BJ (cell line): ENCODE measurements around the gene TP73. TPM values are rescaled to one million over a fixed set of nuclear protein-coding genes. Genes with fewer than 3 reads are reported as not detected.

Experiments
- CTCF ChIA-PET: fragments of 350-600 bp; formaldehyde crosslinking; extraction: SDS; loops from one replicate; lab custom pipeline; 2021; ENCODE audit warnings: antibody characterized with exemption, inconsistent platforms; lab: Yijun Ruan, JAX
- POLR2A ChIA-PET: fragments of 300-600 bp; sonication (Branson Sonifier 250); formaldehyde crosslinking; extraction: SDS; loops from one replicate; lab custom pipeline; 2021; ENCODE audit warnings: antibody characterized with exemption; lab: Charles Lee
- DNase-seq: peaks from one replicate; pipeline ENCODE4 v3.0.0-alpha.2; 2011; ENCODE audit warnings: low read depth
- H3K27me3 ChIP-seq: 2 replicates; pipeline ENCODE4 v1.6.0; 2011; ENCODE audit warnings: low read length; ENCODE audit not compliant: control insufficient read depth, insufficient read depth
- H3K36me3 ChIP-seq: 2 replicates; pipeline ENCODE4 v1.5.1; 2011; ENCODE audit warnings: low read length; ENCODE audit not compliant: control insufficient read depth, insufficient read depth
- H3K4me3 ChIP-seq: 2 replicates; pipeline ENCODE4 v1.5.1; 2011; ENCODE audit warnings: low read depth, mild to moderate bottlenecking, control low read depth, low read length
- polyA plus RNA-seq: library from polyadenylated mRNA; depleted of rRNA; stranded (reverse); fragments of >200 nt; gene quantifications from 2 replicates; pipeline ENCODE4 v1.2.3, GENCODE V29; 2011
- TF ChIP-seq, protein P1 (sequence below): IDR thresholded peaks from 2 replicates; pipeline ENCODE4 v1.5.1; 2011; ENCODE audit warnings: low read depth, mild to moderate bottlenecking, control low read depth, inconsistent platforms, low read length, moderate library complexity; ENCODE audit not compliant: insufficient read depth

TP73 gene
- polyA plus RNA-seq, 1 experiment, result not detected

DNA sequence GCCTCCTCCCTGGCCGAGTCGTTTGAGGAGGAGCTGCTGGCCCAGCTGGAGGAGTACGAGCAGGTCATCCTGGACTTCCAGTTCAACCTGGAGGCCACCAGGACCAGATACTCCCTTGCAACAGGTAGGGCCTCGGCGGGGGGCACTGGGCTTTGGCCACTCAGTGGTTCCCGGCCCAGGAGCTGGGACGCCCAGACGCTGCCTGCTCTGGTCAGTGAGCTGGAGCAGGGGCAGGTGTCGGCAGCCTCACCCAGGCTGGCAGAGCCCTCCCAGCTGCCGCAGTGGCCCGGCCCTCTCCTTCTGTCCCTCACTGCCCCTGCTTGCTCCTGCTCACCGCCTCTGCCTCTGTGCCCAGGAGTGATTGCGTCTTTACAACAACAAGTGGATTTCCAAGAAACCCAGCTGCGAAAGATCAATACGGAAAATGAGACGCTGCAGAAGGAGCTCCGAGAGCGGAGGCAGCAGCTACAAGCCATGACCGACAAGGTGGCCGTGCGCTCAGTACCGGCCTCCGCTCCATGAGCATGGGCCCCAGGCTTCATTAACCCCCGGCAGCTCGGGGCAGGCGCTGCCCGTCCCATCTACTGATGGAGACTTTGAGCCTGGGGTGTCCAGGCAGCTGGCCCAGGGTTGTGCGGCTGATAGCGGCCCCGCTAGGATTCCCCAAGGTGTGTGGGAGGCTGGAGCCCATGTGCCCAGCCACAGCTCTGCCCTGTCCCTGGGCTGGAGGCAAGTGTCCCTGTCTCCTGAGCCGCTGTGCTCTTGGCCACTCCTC lies 111.2 kb downstream of the TP73 start:
- DNase-seq, result no peak
- ChIA-PET CTCF (no interaction called here), POLR2A (no interaction called here)
- TF ChIP-seq, protein P1, sequence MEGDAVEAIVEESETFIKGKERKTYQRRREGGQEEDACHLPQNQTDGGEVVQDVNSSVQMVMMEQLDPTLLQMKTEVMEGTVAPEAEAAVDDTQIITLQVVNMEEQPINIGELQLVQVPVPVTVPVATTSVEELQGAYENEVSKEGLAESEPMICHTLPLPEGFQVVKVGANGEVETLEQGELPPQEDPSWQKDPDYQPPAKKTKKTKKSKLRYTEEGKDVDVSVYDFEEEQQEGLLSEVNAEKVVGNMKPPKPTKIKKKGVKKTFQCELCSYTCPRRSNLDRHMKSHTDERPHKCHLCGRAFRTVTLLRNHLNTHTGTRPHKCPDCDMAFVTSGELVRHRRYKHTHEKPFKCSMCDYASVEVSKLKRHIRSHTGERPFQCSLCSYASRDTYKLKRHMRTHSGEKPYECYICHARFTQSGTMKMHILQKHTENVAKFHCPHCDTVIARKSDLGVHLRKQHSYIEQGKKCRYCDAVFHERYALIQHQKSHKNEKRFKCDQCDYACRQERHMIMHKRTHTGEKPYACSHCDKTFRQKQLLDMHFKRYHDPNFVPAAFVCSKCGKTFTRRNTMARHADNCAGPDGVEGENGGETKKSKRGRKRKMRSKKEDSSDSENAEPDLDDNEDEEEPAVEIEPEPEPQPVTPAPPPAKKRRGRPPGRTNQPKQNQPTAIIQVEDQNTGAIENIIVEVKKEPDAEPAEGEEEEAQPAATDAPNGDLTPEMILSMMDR, result no peak
- Histone ChIP-seq H3K4me3 (no peak overlapping the region), H3K36me3 (no peaks in the 10 kb centered on the region), H3K27me3 (peaks cover 16% of the 10 kb centered on the region)

DNA sequence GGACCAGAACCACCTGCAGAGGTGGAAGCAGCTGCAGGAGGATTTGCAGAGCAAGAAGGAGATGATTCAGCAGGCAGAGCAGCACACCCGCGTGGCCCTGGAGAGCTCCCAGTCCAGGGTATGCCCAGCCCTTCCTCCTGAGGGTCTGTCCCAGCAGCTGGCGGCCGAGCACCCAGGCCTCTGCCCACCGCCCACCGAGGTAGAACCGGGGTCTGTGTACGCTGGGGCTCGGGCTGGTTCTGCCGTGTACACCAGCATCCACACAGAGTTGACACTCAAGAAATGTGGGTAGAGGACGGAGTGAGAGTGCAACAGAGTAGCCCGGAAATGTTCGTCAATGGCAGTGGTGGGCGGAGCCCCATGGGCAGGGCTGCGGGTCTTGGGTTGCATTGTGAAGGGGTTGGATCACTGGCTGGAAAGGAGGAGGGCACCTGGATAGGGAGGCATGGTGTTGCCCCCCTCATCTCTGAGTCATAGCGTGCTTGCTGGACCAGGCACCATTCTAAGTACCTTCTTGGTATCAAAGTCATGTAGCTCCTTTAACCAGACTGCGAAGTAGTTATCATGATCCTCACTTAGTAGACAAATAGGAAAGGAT lies 115.1 kb downstream of the TP73 start:
- TF ChIP-seq, protein P1, result no peak
- peaks cover 6% of the 10 kb centered on the region; the same call in 1 of the 2 replicates for H3K27me3 ChIP-seq
- ChIA-PET CTCF (interaction anchor here (0.6 to 0.7 kb wide), 3 partner anchors 40 to 1541 kb away, joined by 3 read pairs; no protein-coding TSS in a partner anchor), POLR2A (no interaction called here)
- no peak for DNase-seq
- H3K36me3 ChIP-seq, result no peaks in the 10 kb centered on the region
- no peak overlapping the region for H3K4me3 ChIP-seq

DNA sequence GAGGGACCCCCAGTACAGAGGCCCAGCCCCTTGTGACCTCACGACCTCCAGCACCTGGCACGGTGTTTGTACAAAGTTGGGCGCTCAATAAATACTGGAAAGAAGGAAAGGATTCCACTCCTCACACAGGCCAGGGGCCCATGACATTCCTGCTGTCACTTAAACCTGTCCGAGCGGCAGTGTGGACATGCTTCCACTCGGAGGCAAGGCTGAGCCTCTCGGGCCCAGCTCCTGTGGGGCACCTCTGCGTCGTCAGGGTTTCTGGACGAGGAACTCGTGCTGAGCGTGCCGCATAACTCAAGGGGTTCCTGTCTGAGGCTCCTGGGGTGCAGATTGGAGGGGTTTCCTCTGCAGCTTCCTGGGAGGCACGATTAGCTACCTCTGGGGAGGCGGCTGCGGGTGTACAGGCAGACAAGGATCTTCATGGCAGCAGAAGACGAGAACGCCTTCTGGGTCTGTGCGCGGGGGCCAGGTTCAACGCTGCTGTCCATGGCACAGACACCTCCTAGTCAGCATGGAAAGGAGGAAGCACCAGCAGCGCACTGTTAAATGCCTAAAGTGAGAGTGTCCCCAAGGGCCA lies 116.6 kb downstream of the TP73 start:
- TF ChIP-seq, protein P1, result no peak
- ChIA-PET POLR2A (no interaction called here), CTCF (no interaction called here)
- Histone ChIP-seq H3K4me3 (no peak overlapping the region), H3K36me3 (no peaks in the 10 kb centered on the region), H3K27me3 (peaks cover 2% of the 10 kb centered on the region; the same call in 1 of the 2 replicates)
- no peak for DNase-seq

DNA sequence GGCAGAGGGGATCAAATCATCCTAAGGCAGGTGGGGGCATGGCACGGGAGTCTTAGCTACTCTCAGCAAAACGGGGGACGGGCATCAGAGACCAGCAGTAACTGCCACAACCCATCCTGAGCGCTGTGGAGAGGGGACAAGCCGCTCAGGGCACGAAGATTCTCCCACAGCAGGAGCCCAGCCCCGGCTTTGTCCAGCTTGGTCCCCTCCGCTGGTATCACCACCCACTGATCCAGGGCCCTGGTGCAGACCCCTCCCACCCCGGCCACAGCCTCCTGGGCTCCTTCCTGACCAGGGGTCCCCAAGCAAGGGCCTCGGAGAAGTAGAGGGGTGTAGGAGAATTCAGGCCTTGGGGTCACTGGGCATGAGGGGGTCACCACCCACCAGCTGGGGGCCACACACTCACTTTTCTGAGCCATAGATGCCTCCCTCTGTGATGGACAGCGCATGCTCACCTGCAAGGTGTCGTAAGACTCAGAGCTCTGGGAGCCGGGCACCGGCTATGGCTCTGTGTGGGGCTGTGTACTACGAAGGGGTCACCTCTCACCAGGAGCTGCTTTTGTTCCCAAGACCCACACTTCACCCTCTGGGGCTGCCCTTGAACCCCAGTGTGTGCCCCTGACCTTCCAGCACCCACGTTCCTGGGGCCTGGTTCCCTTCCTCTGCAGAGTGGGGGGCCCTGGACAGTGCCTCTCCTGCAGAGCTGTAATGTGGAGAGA lies 117.9 kb downstream of the TP73 start:
- TF ChIP-seq, protein P1, result no peak
- no peak overlapping the region for H3K4me3 ChIP-seq
- H3K27me3 ChIP-seq, result peaks cover 2% of the 10 kb centered on the region; the same call in 1 of the 2 replicates
- ChIA-PET CTCF (interaction anchor here (0.6 to 0.7 kb wide), 2 partner anchors 31 to 80 kb away, joined by 3 read pairs; no protein-coding TSS in a partner anchor), POLR2A (no interaction called here)
- no peak for DNase-seq
- no peaks in the 10 kb centered on the region for H3K36me3 ChIP-seq
